LNCaP clone FGC (cell line): Measurements from ENCODE around the gene ERN2.

ENCODE experiments used
- DNase-seq: peaks from one replicate; pipeline ENCODE4 v3.0.0-alpha.2; 2011; ENCODE audit warnings: low read depth
- H3K4me3 ChIP-seq: 2 replicates; pipeline ENCODE4 v1.5.1; 2011; ENCODE audit warnings: mild to moderate bottlenecking, low read depth, low read length, control low read depth
- TF ChIP-seq, protein P1 (sequence below): IDR thresholded peaks from 2 replicates; pipeline ENCODE4 v1.5.1; 2012; ENCODE audit warnings: mild to moderate bottlenecking; ENCODE audit not compliant: control insufficient read depth, insufficient read depth; ENCODE audit errors: extremely low read depth

Gene ERN2

DNA sequence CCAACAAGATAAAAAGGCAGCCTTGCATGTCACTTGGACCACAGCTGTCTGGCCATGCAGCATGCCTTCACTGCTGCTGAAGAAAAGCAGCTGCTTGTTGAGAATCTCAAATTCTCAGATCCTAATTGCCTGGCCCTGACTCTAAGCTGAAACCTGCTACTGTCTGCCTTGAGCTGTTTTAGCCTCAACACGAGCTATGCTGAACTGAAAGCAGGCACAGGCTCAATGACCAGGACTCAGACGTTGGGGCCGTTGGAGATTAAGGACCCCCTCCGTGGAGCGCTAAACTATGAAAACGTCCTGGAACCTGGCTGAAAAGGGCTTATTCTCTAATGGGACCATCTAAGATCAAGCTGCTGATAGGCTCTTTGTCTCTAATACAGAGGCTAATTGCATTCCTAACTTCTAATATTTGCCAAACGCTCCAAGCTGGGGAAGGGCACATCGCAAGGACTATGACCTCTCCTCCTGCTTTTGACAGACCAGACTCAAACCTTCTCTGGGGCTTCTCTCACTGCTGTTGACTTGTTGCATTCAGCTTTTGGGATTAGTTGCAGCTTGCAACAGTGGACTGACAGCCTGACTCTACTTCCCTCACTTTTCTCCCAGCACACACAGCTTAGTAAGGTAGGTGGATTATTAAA is 38.9 kb downstream of the ERN2 start:
- DNase-seq = no peak
- H3K4me3 ChIP-seq = no peak overlapping the region
- TF ChIP-seq, protein P1, sequence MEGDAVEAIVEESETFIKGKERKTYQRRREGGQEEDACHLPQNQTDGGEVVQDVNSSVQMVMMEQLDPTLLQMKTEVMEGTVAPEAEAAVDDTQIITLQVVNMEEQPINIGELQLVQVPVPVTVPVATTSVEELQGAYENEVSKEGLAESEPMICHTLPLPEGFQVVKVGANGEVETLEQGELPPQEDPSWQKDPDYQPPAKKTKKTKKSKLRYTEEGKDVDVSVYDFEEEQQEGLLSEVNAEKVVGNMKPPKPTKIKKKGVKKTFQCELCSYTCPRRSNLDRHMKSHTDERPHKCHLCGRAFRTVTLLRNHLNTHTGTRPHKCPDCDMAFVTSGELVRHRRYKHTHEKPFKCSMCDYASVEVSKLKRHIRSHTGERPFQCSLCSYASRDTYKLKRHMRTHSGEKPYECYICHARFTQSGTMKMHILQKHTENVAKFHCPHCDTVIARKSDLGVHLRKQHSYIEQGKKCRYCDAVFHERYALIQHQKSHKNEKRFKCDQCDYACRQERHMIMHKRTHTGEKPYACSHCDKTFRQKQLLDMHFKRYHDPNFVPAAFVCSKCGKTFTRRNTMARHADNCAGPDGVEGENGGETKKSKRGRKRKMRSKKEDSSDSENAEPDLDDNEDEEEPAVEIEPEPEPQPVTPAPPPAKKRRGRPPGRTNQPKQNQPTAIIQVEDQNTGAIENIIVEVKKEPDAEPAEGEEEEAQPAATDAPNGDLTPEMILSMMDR = no peak

GRCh38 chr16:23670137-23670776 is 42.8 kb downstream of the ERN2 start:
- no peak overlapping the region for H3K4me3 ChIP-seq
- DNase-seq = no peak
- TF ChIP-seq, protein P1 = no peak

DNA sequence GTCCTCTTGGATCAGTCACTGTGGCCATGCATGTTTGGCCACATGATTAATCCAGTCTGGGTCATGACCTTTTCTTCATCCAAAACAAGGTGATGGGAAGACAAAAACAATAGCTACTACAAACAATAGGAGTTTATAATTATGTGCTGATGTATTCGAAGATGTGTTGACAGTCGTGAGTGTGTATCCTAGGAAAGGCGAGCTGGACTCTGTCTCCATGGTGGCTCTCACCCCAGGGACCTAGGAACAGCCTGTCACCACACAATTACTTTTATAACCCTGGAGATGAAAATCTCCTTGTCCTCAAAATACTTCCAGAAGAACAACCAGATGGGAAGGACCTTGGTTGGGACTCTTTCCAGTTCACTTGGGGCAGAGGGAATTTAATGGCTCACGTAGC is 44.1 kb downstream of the ERN2 start:
- DNase-seq = no peak
- no peak overlapping the region for H3K4me3 ChIP-seq
- TF ChIP-seq, protein P1 = no peak

DNA sequence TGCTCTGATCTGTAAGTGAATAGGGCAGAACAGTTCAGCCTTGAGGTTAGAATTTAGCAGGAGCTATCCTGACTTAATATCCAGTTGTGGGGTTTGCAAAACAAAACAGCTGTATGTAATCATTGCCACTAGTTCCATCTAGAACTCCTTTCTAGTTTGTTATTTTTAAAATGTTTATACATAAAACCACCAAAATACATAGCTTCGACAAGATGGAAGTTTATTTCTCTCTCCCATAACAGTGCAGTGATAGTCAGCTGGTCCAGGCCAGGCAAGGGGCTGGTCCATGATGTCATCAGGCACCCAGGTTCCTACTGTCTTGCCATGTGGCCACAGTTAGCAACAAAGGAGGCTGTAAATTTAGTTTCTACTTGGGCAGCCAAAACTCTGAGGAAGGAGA is 44.8 kb downstream of the ERN2 start:
- no peak for DNase-seq
- no peak overlapping the region for H3K4me3 ChIP-seq
- TF ChIP-seq, protein P1 = no peak

GRCh38 chr16:23667355-23667659 is 45.7 kb downstream of the ERN2 start:
- no peak for DNase-seq
- TF ChIP-seq, protein P1 = no peak
- H3K4me3 ChIP-seq = no peak overlapping the region

DNA sequence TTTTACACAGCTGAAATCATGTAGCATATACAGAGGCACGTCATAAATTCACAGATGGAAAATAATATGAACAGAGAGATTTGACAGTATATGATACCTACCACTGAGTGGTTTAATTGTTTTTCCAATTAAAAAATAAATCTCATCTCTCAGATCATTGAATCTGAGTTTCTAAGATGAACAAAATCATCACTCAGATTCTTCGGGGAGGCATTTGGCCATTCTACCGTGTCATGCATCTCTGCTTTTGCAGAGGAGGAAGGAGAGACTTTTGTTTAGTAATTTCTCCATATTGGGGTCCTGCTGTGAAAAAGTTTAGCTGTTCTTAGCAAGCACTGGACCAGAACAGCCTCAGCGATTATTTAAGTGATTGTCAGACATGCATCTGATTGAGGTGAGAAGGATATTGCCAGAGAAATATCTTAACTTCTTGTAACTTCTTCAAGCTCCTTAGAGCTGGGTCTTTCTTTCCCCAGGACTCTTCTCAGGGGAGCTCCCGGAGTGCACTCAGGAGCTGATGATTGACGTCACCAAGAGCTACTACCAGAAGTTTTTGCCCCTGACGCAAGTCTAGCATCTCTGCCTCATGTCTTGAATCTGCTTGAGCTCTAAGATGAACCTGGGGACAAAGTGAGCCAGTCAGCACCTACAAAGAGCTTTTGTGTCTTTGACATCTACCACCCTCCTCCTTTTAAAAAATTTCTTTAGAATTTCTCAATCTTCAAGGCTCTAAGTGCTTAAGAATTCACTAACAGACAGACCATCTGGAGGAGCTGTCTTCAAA is 46.3 kb downstream of the ERN2 start:
- TF ChIP-seq, protein P1 = no peak
- H3K4me3 ChIP-seq = no peak overlapping the region
- DNase-seq = no peak
